Endothelial cell of hepatic sinusoid (primary cell): ENCODE measurements around the gene MLPH.

ENCODE experiments used
- in situ Hi-C: cut with HindIII; loops from 2 replicates; pipeline ENCODE4 v1.10.0; 2017; ENCODE audit warnings: low sequenced_read_pairs

The MLPH gene

DNA sequence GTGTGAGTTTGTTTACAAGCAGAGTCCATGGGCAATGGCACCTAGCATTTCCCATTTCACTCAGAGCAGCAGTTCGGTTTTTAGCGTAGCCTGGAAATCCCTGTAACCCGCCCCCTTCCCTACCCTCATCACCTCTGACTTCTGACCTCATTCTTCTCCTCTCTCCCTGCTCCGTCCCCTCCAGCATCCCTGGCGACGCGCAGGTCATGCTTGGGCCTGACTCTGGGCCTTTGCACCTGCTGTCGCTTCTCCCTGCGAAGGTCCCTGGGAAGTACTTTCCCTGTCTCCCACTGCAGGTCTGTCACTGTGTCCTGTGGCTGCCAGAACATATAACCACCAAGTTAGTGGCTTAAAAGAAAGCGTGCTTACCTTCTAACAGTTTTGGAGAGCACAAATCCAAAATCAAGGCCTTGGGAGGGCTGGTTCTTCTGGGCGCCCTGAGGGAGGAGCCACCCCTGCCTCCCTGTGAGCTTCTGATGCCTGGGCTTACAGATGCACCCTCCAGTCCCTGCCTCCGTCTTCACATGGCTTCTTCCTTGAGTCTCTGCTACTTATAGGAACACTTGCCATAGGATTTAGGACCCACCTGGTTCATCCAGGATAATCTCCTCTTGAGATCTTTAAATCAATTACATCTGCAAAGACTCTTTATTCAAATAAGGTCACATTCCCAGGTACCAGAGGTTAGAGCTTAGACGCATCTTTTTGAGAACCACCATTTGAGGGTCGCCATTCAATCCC, 111.6 kb downstream of the MLPH start:
- in situ Hi-C loops = no loop called here

DNA sequence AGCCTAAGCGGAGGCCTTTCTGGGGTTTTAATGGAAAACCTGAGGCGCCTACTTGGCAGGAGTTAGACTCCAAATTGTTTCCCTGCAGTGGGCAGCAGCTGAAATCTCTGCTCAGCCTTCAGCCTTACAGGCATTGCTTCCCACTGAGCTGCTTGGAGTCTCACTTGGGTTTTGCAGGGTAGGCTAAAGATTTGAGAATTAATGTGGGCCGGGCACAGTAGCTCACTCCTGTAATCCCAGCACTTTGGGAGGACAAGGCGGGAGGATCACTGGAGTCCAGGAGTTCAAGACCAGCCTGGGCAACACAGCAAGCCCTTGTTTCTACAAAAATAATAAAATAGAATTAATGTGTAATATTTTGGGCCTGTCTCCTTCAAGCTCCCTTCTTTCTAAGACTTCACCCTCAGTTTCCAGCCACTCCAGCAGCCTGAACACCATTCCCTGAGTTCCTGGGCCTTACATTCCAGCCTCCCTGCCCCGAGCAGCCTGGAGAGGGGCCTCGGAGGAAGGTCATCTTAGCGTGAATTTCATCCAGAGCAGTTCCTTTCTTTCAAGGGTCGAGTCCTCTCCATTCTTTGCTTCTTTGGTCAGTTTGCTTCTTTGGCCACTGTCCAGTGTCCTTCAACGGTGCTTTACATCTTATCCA, 112.5 kb downstream of the MLPH start:
- in situ Hi-C loops = loop anchor here (5.0 kb wide), 3 partner anchors 43 to 158 kb away; no protein-coding TSS in a partner anchor

DNA sequence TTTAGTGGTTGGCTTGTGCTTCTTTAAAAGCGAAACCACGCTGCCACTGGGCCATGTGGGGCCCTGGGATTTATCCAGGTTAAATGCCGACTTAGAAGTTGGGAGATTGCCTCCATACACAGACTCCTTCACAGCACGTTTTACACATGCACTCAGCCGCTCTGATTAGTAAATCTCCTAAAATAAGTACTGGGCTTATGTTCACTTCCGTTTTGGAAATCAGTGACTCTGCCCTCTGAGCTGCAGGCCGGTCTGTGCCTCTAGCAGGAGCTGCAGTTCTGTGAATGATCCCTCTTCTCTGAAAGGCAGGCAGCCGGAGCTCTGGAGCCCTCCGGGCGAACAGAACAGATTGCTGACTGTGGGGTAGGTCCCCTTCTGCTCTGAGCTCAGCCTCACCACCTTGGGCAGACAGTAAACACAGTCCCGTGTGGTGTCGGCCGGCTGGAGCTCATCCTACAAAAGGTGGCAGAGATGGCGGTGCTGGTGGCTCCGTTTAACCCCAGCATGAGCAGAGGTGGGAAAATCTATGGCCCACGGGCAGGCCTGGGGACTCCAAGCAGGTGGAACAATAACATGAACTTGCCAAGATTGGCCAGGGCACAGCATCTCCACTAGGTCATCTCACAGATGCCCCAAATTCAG, 113.3 kb downstream of the MLPH start:
- in situ Hi-C loops = loop anchor here (5.0 kb wide), 3 partner anchors 42 to 157 kb away; no protein-coding TSS in a partner anchor

DNA sequence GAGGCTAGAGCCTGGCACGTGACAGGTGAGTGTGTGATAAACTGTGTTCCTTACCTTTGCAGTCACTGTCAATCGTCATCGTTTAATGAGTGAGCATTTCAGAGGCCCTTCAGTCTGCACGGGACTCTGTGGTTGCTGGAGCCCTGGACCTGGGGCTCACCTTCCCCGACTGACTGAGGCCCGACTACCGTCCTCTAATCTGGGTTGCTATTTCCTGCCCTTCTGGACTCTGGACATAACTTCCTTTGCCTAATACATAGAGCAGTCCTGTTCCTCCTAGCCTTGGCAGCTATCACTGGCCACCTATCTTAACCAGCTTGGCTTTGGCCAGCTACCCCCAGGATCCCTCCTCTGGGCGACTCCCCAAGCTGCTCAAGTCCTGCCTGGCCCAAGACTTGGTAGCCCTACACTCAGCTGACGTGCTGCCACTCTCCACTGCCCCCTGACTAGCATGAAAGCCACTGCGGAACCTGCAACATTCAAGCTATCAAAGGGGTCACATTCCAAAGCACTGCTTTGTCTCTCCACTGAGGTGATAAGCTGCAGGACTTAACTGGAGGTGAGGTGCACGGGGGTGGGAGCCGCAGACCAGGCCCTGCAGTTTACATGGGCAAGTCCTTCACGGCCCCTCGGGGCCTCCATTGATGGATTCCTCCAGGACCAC, 114.5 kb downstream of the MLPH start:
- in situ Hi-C loops = loop anchor here (5.0 kb wide), 3 partner anchors 41 to 156 kb away; no protein-coding TSS in a partner anchor

DNA sequence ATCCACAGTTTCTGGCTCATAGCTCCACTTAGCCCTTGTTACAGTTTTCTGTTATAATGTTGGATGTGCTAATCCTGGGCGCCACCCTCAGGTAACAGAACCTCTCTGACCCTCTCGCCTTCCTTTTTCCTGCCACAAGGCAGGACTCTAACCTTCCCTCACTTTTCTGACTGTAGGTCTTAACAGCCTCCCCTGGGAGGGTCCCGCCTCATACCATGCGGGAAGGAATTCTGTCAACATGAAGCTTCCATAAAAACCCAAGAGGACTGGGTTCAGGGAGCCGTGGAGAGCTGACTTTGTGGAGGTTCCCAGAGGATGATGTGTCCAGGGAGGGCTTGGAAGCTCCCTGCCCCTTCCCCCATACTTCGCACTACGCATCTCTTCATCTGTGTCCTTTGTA, 115.4 kb downstream of the MLPH start:
- in situ Hi-C loops = loop anchor here (5.0 kb wide), 3 partner anchors 40 to 155 kb away; no protein-coding TSS in a partner anchor

DNA sequence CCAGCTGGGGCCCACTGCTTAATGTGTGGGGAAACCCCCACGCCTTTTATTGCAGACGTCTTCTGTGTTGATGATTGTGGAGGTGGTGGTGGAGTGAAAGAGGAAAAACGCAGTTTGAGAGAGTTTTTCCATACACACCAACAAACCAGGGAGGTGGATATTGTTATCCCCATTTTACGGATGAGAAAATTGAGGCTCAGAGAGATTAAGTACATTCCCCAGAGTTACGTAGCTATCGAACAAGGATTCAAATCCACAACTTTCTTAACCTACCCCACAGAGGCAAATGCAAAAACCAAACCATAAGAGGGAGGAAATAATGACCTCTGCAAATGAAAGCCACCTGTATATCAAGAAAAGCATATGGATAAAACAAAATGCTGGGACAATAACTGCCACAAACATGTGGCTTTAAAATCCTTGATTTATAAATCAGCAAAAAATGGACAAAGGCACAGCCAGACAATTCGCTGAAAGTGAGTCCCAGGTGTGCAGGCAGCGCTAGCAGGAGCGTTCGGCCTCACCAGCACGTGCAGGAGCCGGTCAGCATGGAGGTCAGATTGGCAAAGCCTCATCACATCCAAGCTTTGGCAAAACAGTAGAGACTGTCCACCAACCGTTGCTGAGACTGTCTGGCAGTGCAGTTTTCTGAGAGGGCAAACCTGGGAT, 116.1 kb downstream of the MLPH start:
- in situ Hi-C loops = loop anchor here (5.0 kb wide), 3 partner anchors 39 to 154 kb away; no protein-coding TSS in a partner anchor

DNA sequence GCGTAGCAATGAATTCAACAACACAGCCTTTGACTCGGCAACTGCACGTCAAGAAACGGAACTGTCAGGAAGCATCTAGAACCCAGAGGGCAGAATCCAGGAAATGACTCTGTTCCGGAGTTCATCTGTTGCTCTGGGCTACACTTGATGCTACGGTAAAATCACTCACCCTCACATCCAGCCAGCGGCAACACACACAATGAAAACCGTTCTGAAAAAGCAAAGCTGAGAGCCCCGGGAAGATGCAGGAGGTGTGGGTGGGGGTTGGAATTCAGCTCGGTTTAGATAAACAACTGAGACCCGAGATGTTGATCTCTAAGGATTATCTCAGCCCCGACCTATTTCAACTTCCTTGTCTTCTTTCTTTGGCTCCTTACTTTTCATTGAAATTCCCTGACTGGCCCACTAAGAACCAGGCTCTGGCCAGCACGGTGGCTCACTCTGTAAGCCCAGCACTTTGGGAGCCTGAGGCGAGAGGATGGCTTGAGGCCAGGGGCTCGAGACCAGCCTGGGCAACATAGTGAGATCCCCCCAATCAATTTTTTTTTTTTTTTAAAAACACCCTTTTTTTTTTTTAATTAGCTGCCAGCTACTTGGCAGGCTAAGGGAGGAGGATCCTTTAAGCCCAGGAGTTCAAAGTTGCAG, 116.8 kb downstream of the MLPH start:
- in situ Hi-C loops = loop anchor here (5.0 kb wide), 3 partner anchors 38 to 153 kb away; no protein-coding TSS in a partner anchor

DNA sequence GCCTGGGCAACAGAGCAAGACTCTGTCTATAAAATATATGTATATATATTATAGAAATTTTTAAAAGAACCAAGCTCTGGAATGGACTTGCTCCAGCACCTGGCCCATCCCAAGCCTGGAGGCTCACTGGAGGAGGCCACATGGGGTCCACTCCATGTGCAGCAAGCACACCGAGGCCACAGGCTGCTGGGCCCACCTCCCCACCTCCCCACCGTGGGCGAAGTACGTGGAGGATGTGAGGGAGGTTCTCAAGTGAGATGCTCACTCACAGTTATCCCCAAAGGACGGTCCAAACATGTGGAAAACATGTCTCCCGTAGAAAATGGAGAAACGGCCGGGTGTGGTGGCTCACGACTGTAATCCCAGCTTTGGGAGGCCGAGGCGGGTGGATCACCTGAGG, 117.3 kb downstream of the MLPH start:
- in situ Hi-C loops = loop anchor here (5.0 kb wide), 3 partner anchors 38 to 153 kb away; no protein-coding TSS in a partner anchor
